NT2/D1 (cell line): ENCODE results near the gene SMIM35.

ENCODE experiments used
- DNase-seq: peaks from one replicate; pipeline ENCODE4 v3.0.0-alpha.2; 2011; ENCODE audit warnings: low read depth, low spot score
- H3K27me3 ChIP-seq: 2 replicates; pipeline ENCODE4 v1.6.0; 2011; ENCODE audit warnings: mild to moderate bottlenecking; ENCODE audit not compliant: insufficient read length, insufficient read depth
- H3K36me3 ChIP-seq: 2 replicates; pipeline ENCODE4 v1.6.1; 2011; ENCODE audit warnings: mild to moderate bottlenecking, low read length, mixed read lengths; ENCODE audit not compliant: insufficient read depth, insufficient read length
- H3K4me1 ChIP-seq: 2 replicates; pipeline ENCODE4 v1.5.1; 2011; ENCODE audit not compliant: insufficient read depth, insufficient read length
- H3K4me3 ChIP-seq: 2 replicates; pipeline ENCODE4 v1.5.1; 2011; ENCODE audit warnings: low read depth; ENCODE audit not compliant: insufficient read length
- H3K9ac ChIP-seq: 2 replicates; pipeline ENCODE4 v1.6.0; 2011; ENCODE audit warnings: low read depth; ENCODE audit not compliant: insufficient read length
- H3K9me3 ChIP-seq: 2 replicates; pipeline ENCODE4 v1.5.1; 2011; ENCODE audit warnings: mild to moderate bottlenecking, low read length; ENCODE audit not compliant: insufficient read depth
- SUZ12 ChIP-seq: IDR thresholded peaks from 2 replicates; pipeline ENCODE4 v1.6.1; 2011; ENCODE audit not compliant: insufficient read length, insufficient read depth; ENCODE audit errors: extremely low read depth
- YY1 ChIP-seq: IDR thresholded peaks from 2 replicates; pipeline ENCODE4 v1.6.1; 2011; ENCODE audit not compliant: insufficient read length, insufficient read depth
- ZNF274 ChIP-seq: IDR thresholded peaks from 2 replicates; pipeline ENCODE4 v1.6.1; 2011; ENCODE audit warnings: mild to moderate bottlenecking, low read depth, low read length

The SMIM35 gene

DNA sequence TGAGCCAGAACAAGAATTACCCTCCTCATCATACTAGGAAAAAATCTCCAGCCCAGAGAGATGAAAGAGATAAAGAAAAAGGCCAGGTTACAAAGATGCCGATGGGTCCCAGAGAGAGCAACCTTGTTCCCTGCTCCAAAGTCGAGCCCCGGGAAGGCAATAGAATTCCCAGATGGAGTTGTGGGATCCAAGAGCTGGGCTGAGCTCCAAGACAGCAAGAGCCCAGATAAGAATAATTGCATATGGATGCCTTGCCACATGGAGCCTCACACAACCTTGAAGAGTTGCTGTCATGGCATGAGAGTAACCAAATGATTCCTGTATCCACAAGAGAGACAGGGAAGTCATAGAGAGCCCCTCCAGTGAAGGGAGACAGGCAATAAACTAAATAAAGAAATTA lies 69.7 kb downstream of the SMIM35 start:
- no peaks in the 10 kb centered on the region for H3K36me3 ChIP-seq
- TF ChIP-seq SUZ12 (no peak), ZNF274 (no peak), YY1 (no peak)
- H3K27me3 ChIP-seq: no peaks in the 10 kb centered on the region
- H3K9ac ChIP-seq: no peak overlapping the region
- H3K9me3 ChIP-seq: 0 out of 2 replicates have a peak, but pooled peaks cover 5% of the 10 kb centered on the region
- H3K4me3 ChIP-seq: no peak overlapping the region
- DNase-seq: no peak
- H3K4me1 ChIP-seq: no peaks in the 10 kb centered on the region

DNA sequence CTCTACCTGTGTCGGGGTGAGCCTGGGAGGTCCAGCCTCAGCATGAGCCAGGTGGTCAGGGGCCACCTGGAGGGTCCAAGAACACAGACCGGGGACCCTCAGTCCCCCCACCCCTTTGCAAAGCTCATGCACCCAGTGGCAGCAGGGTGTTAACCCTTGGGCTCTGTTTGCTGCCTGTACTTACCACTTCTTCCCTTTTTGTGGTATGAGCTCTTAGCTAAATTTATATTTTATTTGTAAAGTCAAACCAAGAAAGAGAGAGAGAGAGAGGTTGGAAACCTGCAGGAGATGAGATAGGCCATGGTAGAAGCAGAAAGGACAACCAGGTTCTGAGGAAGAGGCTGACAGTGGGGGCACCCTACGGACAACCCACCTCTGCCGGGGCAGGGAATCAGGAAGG lies 70.7 kb downstream of the SMIM35 start:
- 0 out of 2 replicates have a peak, but pooled peaks cover 5% of the 10 kb centered on the region for H3K9me3 ChIP-seq
- no peak overlapping the region for H3K9ac ChIP-seq
- no peaks in the 10 kb centered on the region for H3K4me1 ChIP-seq
- H3K27me3 ChIP-seq: no peaks in the 10 kb centered on the region
- TF ChIP-seq YY1: no peak
- no peak for TF ChIP-seq SUZ12
- TF ChIP-seq ZNF274: no peak
- no peaks in the 10 kb centered on the region for H3K36me3 ChIP-seq
- no peak overlapping the region for H3K4me3 ChIP-seq
- no peak for DNase-seq

DNA sequence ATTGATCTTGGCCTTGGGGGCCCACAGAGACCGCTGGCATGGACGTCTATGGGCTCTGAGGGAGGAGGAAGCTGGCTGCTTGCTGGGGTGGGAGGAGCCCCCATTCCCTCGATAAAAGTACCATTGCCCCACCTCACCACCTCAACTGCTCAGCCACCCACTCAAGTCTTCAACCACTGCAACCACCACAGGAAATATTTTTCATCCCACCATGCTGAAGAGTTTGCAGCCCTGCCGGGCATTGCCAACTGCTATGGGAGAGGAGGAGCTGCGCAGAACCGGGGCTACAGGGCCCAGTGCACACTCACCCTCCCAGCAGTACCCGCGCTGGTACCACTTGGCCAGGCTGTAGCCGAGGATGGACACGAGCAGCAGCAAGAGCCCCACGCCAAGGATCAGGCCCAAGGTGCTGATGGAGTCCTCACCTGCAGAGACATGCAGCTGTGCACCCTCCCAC lies 71.3 kb downstream of the SMIM35 start:
- H3K9ac ChIP-seq: no peak overlapping the region
- no peak for DNase-seq
- H3K4me3 ChIP-seq: no peak overlapping the region
- H3K27me3 ChIP-seq: no peaks in the 10 kb centered on the region
- no peaks in the 10 kb centered on the region for H3K36me3 ChIP-seq
- no peaks in the 10 kb centered on the region for H3K9me3 ChIP-seq
- TF ChIP-seq YY1 (no peak), SUZ12 (no peak), ZNF274 (no peak)
- H3K4me1 ChIP-seq: no peaks in the 10 kb centered on the region

DNA sequence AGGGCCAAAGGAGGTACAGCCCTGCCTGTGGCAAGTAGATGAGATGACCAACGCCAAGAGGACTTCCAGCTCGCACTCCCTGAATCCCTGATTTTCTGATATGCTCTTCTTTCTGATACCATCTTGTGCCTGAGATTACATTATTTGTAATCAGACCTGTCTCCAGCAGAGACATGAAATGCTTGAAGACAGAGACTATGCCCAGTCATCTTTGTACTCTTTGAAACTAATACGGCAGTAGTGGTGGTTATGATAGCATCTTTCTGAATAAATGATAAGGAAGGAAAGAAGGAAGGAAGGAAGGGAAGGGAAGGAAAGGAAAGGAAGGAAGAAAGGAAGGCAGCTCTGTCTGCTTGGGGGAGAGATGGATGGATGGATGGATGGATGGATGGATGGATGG lies 72.7 kb downstream of the SMIM35 start:
- no peak for TF ChIP-seq ZNF274
- no peak for TF ChIP-seq SUZ12
- TF ChIP-seq YY1: no peak
- H3K27me3 ChIP-seq: peaks cover 5% of the 10 kb centered on the region
- no peak overlapping the region for H3K4me3 ChIP-seq
- no peaks in the 10 kb centered on the region for H3K36me3 ChIP-seq
- DNase-seq: no peak
- H3K9ac ChIP-seq: no peak overlapping the region
- no peaks in the 10 kb centered on the region for H3K4me1 ChIP-seq
- no peaks in the 10 kb centered on the region for H3K9me3 ChIP-seq

DNA sequence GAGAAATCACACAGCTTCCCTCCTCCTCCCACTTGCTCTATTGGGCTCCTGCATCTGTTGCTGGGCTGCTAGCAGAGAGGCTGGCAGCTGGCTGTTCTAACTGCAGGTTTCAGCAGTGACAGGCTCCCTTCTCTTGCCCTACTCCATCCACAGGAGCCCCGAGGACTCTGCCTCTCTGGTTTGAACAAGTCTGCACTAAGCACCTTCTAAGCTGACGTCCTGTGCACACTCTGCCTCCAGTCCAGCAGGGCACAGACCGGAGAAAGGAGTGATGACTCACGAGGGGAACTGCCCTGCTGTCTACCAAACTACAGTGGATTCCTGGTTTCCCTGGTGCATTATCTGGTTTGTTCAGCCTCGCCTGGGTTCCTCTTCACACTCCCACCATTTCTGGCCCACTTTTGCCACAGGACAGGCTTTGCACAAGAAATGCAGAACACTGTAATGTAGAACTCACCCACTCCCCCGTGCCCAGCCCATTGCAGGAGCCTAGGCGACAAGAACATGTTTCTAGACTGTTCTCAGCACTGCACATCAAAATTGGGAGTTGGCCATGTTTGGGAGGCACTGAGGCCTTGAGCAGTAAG lies 74.6 kb downstream of the SMIM35 start:
- no peaks in the 10 kb centered on the region for H3K4me1 ChIP-seq

DNA sequence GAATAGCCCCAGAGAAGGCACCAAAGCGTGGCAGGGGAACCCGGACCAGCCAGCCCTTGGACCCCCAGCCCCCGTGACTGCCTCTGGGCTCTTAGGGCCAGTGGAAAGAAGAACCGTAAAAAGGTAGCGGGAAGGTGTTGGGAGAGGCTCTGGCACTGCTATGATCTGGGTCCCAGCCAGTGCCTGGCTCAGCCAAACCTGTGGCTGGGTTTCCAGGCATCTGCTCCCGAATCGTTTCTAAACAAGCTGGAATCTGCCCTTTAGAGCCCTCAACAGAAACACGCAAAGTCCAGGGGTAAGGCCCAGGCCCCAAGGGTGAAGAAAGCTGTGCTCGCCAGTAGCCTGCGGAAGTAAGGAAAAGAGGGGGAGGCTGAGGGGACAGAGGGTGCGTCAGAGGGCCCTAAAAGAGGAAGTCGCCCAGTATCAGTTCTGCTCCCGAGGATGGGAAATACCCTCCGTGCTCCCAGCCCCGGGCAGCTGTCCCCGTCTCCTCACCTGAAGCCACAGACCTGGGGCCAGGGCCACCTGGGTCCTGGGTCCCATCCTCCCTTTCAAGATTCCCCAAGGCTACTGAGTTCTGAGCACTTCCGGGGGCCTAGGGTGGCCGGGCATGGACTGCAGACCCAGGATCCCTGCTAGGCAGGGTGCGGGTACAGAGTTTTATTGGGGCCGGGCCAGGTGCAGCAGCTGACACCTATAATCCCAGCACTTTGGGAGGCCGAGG lies 75.9 kb downstream of the SMIM35 start:
- Histone ChIP-seq H3K36me3 (no peaks in the 10 kb centered on the region), H3K9me3 (no peaks in the 10 kb centered on the region), H3K4me3 (no peak overlapping the region), H3K4me1 (no peaks in the 10 kb centered on the region), H3K9ac (no peak overlapping the region), H3K27me3 (peaks cover 5% of the 10 kb centered on the region)
- no peak for DNase-seq
- TF ChIP-seq ZNF274 (no peak), YY1 (no peak), SUZ12 (no peak)

More for the DNA sequence above, 74.6 kb downstream of the SMIM35 start:
- no peak overlapping the region for H3K4me3 ChIP-seq
- H3K9ac ChIP-seq: no peak overlapping the region
- TF ChIP-seq ZNF274 (no peak), YY1 (no peak), SUZ12 (no peak)
- peaks cover 5% of the 10 kb centered on the region for H3K27me3 ChIP-seq
- no peaks in the 10 kb centered on the region for H3K36me3 ChIP-seq
- no peak for DNase-seq
- no peaks in the 10 kb centered on the region for H3K9me3 ChIP-seq

DNA sequence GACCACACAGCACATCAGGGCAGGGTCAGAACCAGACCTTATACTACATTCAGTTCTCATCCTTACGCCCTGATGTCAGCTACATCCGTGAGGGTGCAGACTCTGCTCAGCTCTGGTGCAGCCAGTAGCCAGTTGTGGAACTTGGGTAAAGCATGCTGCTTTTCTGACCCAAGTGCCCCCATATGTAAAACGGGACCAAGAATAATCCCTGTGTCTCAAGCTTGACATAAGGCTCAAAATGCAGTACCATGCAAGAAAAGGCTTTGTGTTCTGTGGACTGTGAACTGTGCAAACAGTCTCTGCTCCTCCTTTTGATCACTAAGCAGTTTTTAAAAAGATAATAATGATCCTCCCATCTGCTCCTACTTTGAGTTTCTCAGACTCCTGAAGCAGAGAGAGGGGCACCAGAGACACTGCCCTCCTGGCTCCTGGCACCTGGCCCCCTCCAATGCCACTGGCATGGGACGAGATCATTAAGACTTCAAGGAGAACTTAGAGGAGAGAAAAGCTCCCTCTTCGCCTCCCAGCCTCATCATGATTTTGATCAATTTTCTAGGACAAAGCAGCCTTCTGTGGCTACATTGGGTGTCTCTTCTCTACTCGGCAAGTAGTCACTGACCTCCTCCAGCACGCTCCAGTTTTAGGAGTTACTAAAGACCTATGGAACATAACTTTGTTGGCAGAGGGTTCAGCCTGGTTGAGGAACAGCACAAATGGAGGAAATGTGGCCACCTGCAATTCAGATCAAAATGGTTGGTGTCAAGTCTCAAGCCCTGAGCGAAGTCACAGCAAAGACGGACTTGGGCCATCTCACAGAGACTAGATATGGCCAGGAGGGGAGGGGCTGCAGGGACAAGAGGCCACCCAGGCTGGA lies 76.7 kb downstream of the SMIM35 start:
- Histone ChIP-seq H3K9me3 (no peaks in the 10 kb centered on the region), H3K36me3 (no peaks in the 10 kb centered on the region), H3K9ac (no peak overlapping the region), H3K4me1 (no peaks in the 10 kb centered on the region), H3K4me3 (no peak overlapping the region), H3K27me3 (peaks cover 5% of the 10 kb centered on the region)
- no peak for DNase-seq
- TF ChIP-seq YY1 (no peak), ZNF274 (no peak), SUZ12 (no peak)
